CD4-positive, alpha-beta T cell (primary cell): Measurements from ENCODE around the gene CPO. TPM values are rescaled to one million over a fixed set of nuclear protein-coding genes. Genes with fewer than 3 reads are reported as not detected.

Experiments
- ATAC-seq: fragments of 200-7000 bp; cut with Tn5 transposase; one replicate; pipeline ENCODE4 v1.10.0; 2022; ENCODE audit warnings: mild to moderate bottlenecking; ENCODE audit not compliant: poor library complexity
- CTCF ChIA-PET: fragments of 350-600 bp; sonication (Branson Sonifier 250); formaldehyde crosslinking; loops from one replicate; lab custom pipeline; 2021; ENCODE audit warnings: antibody characterized with exemption, inconsistent platforms; lab: Charles Lee
- POLR2A ChIA-PET: fragments of 350-600 bp; sonication (Branson Sonifier 250); formaldehyde crosslinking; loops from one replicate; lab custom pipeline; 2021; ENCODE audit warnings: antibody characterized with exemption, inconsistent platforms; lab: Charles Lee
- DNase-seq, 14 experiments: peaks; one replicate each; pipeline ENCODE4 v3.0.0-alpha.2; 2013 to 2020; ENCODE audit warnings: mixed read lengths in 2 of 14
- H3K27ac ChIP-seq, 2 donors: one replicate each; pipeline versions ENCODE4 v1.5.1 to v1.7.0; 2013; ENCODE audit warnings: low read length in 2 of 2, low read depth in 1 of 2, mild to moderate bottlenecking in 1 of 2
- H3K27me3 ChIP-seq, 2 experiments: 1 replicate in 1 of 2; 2 replicates in 1 of 2; pipeline versions ENCODE4 v1.6.1 to v1.7.0; 2013; ENCODE audit warnings: low read length in 2 of 2, control low read depth in 1 of 2, mild to moderate bottlenecking in 1 of 2, moderate library complexity in 1 of 2; ENCODE audit not compliant: insufficient read depth in 2 of 2, control insufficient read depth in 1 of 2
- H3K36me3 ChIP-seq: one replicate; pipeline ENCODE4 v1.6.1; 2013; ENCODE audit warnings: low read length, control low read depth; ENCODE audit not compliant: insufficient read depth
- H3K4me1 ChIP-seq: one replicate; pipeline ENCODE4 v1.6.1; 2013; ENCODE audit warnings: low read length, control low read depth; ENCODE audit not compliant: insufficient read depth
- H3K4me3 ChIP-seq: one replicate; pipeline ENCODE4 v1.5.1; 2013; ENCODE audit warnings: mild to moderate bottlenecking, low read length, moderate library complexity
- H3K9me3 ChIP-seq, 2 experiments: 1 replicate in 1 of 2; 2 replicates in 1 of 2; pipeline versions ENCODE4 v1.6.1 to v1.7.0; 2013; ENCODE audit warnings: low read length in 2 of 2, mild to moderate bottlenecking in 2 of 2, control low read depth in 1 of 2, moderate library complexity in 1 of 2; ENCODE audit not compliant: control insufficient read depth in 1 of 2, insufficient read depth in 1 of 2
- H3K27ac Mint-ChIP-seq: one replicate; pipeline ENCODE4 v1.8.0; 2020; ENCODE audit warnings: mixed read lengths
- H3K27me3 Mint-ChIP-seq: one replicate; pipeline ENCODE4 v1.8.0; 2021; ENCODE audit warnings: mixed read lengths
- H3K36me3 Mint-ChIP-seq: one replicate; pipeline ENCODE4 v1.8.0; 2021; ENCODE audit warnings: low read depth, mixed read lengths
- H3K4me1 Mint-ChIP-seq: one replicate; pipeline ENCODE4 v1.8.0; 2021; ENCODE audit warnings: low read depth, mixed read lengths
- H3K4me3 Mint-ChIP-seq: one replicate; pipeline ENCODE4 v1.8.0; 2020; ENCODE audit warnings: mild to moderate bottlenecking, mixed read lengths
- H3K9me3 Mint-ChIP-seq: one replicate; pipeline ENCODE4 v1.8.0; 2020; ENCODE audit warnings: mixed read lengths
- intact Hi-C, 2 experiments: fragments of 100-400 bp; cut with DNase I in 1 of 2; cut with micrococcal nuclease in 1 of 2; formaldehyde crosslinking; loops; one replicate each; pipeline versions ENCODE4 v1.15.1 to v1.9.0; 2023 to 2025; cut with DNase I, micrococcal nuclease
- total RNA-seq, 174 experiments: library from RNA in 2 of 174; stranded (reverse) in 2 of 174; gene quantifications; one replicate each; pipeline ENCODE4 v1.2.3 and lab custom pipeline; 2021 to 2026
- TF ChIP-seq, protein P1 (sequence below): fragments of 200-600 bp; IDR thresholded peaks from one replicate; pipeline ENCODE4 v1.8.0; 2022; ENCODE audit warnings: antibody characterized with exemption, mild to moderate bottlenecking

Gene CPO
- total RNA-seq, 2 experiments from 2014 or later = not detected

- ATAC-seq = no peak
- H3K27ac ChIP-seq = no peak overlapping the region
- DNase-seq = no peak
- H3K9me3 ChIP-seq = no peaks in the 10 kb centered on the region
- ChIA-PET CTCF (no interaction called here), POLR2A (no interaction called here)
- no peaks in the 10 kb centered on the region for H3K4me1 Mint-ChIP-seq
- no peaks in the 10 kb centered on the region for H3K36me3 ChIP-seq
- TF ChIP-seq, protein P1, sequence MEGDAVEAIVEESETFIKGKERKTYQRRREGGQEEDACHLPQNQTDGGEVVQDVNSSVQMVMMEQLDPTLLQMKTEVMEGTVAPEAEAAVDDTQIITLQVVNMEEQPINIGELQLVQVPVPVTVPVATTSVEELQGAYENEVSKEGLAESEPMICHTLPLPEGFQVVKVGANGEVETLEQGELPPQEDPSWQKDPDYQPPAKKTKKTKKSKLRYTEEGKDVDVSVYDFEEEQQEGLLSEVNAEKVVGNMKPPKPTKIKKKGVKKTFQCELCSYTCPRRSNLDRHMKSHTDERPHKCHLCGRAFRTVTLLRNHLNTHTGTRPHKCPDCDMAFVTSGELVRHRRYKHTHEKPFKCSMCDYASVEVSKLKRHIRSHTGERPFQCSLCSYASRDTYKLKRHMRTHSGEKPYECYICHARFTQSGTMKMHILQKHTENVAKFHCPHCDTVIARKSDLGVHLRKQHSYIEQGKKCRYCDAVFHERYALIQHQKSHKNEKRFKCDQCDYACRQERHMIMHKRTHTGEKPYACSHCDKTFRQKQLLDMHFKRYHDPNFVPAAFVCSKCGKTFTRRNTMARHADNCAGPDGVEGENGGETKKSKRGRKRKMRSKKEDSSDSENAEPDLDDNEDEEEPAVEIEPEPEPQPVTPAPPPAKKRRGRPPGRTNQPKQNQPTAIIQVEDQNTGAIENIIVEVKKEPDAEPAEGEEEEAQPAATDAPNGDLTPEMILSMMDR = no peak
- no peak overlapping the region for H3K4me3 ChIP-seq
- H3K27me3 Mint-ChIP-seq = no peaks in the 10 kb centered on the region
- no peak overlapping the region for H3K4me3 Mint-ChIP-seq
- H3K4me1 ChIP-seq = no peaks in the 10 kb centered on the region
- H3K27ac Mint-ChIP-seq = no peak overlapping the region
- H3K27me3 ChIP-seq = no peaks in the 10 kb centered on the region
- H3K36me3 Mint-ChIP-seq = no peaks in the 10 kb centered on the region
- no peaks in the 10 kb centered on the region for H3K9me3 Mint-ChIP-seq
- intact Hi-C loops = no loop called here
Measured at GRCh38 chr2:206936843-206937230, 2.5 kb upstream of the CPO start.

- no peak overlapping the region for H3K4me3 Mint-ChIP-seq
- no peak overlapping the region for H3K27ac Mint-ChIP-seq
- H3K4me3 ChIP-seq = no peak overlapping the region
- ChIA-PET POLR2A (no interaction called here), CTCF (no interaction called here)
- no peaks in the 10 kb centered on the region for H3K36me3 Mint-ChIP-seq
- TF ChIP-seq, protein P1 = no peak
- no peaks in the 10 kb centered on the region for H3K9me3 ChIP-seq
- no peak overlapping the region for H3K27ac ChIP-seq
- no peaks in the 10 kb centered on the region for H3K27me3 Mint-ChIP-seq
- intact Hi-C loops = no loop called here
- DNase-seq (no peak), ATAC-seq (no peak)
- no peaks in the 10 kb centered on the region for H3K36me3 ChIP-seq
- no peaks in the 10 kb centered on the region for H3K27me3 ChIP-seq
- no peaks in the 10 kb centered on the region for H3K9me3 Mint-ChIP-seq
- H3K4me1 Mint-ChIP-seq = no peaks in the 10 kb centered on the region
- no peaks in the 10 kb centered on the region for H3K4me1 ChIP-seq
Measured at GRCh38 chr2:206937555-206937954, 1.8 kb upstream of the CPO start.

DNA sequence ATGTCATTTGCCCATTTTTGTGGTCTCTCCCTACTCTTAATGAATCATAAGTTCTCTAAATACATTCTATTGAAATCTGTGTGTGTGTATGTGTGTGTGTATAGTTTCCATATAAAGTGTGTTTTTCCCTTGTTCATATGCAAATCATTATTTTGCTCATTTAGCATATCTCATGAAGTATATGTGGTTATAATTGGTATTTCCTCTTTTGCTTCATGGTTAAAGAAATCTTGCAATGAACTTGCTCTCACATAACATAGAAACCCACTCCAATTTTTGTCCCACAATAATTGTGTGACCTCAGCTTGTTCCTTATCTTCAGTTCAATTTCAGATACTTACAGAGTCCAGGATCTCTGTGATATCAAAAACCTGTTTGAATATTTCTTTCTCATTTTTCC lies 1.2 kb downstream of the CPO start:
- no peak for DNase-seq
- Mint-ChIP-seq H3K27me3 (no peaks in the 10 kb centered on the region), H3K36me3 (no peaks in the 10 kb centered on the region), H3K9me3 (no peaks in the 10 kb centered on the region), H3K4me1 (no peaks in the 10 kb centered on the region), H3K27ac (no peak overlapping the region), H3K4me3 (no peak overlapping the region)
- H3K9me3 ChIP-seq = peaks cover 0 to 3% of the 10 kb centered on the region in 2 experiments
- POLR2A ChIA-PET = no interaction called here
- CTCF ChIA-PET = no interaction called here
- H3K27ac ChIP-seq = no peak overlapping the region
- intact Hi-C loops = no loop called here
- no peaks in the 10 kb centered on the region for H3K36me3 ChIP-seq
- TF ChIP-seq, protein P1 = no peak
- H3K4me3 ChIP-seq = no peak overlapping the region
- H3K27me3 ChIP-seq = no peaks in the 10 kb centered on the region
- no peak for ATAC-seq
- H3K4me1 ChIP-seq = no peaks in the 10 kb centered on the region
